Lower leg skin (tissue), 3 donors: ENCODE data around the gene AGTR1.

Experiments
- POLR2A ChIP-seq, 2 donors: fragments of 450-650 bp; IDR thresholded peaks; one replicate each; pipeline ENCODE4 v1.6.1; 2016 to 2017; ENCODE audit warnings: antibody characterized with exemption in 2 of 2, mild to moderate bottlenecking in 1 of 2, moderate library complexity in 1 of 2
- TF ChIP-seq, protein P1 (sequence below), 3 donors: fragments of 450-650 bp; IDR thresholded peaks; one replicate each; pipeline ENCODE4 v1.5.1; 2016; ENCODE audit warnings: antibody characterized with exemption in 3 of 3, mild to moderate bottlenecking in 3 of 3, moderate library complexity in 2 of 3

- TF ChIP-seq, protein P1, sequence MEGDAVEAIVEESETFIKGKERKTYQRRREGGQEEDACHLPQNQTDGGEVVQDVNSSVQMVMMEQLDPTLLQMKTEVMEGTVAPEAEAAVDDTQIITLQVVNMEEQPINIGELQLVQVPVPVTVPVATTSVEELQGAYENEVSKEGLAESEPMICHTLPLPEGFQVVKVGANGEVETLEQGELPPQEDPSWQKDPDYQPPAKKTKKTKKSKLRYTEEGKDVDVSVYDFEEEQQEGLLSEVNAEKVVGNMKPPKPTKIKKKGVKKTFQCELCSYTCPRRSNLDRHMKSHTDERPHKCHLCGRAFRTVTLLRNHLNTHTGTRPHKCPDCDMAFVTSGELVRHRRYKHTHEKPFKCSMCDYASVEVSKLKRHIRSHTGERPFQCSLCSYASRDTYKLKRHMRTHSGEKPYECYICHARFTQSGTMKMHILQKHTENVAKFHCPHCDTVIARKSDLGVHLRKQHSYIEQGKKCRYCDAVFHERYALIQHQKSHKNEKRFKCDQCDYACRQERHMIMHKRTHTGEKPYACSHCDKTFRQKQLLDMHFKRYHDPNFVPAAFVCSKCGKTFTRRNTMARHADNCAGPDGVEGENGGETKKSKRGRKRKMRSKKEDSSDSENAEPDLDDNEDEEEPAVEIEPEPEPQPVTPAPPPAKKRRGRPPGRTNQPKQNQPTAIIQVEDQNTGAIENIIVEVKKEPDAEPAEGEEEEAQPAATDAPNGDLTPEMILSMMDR (IDR thresholded peaks at IDR 0.05), result no peak
- TF ChIP-seq POLR2A (IDR thresholded peaks at IDR 0.05), result no peak
These were observed 92.7 kb downstream of the AGTR1 start for GRCh38 chr3:148790370-148790769.
